Activated T-cell treated with anti-CD3 and anti-CD28 coated beads, Interleukin-2, amount 50 U/mL, for 48 hours (primary cell): ENCODE measurements around the gene NOBOX.
A peak's percentile ranks its signal among the peaks of the same experiment; 100 is the strongest.
"Not testable (repeated sequence)": the region's sequence is repeated elsewhere in the genome, so short reads cannot be mapped to it uniquely, and the experiment has no call there.

Source experiments
- DNase-seq, 2 experiments: peaks; one replicate each; pipeline ENCODE4 v3.0.0-alpha.2; 2020

Gene NOBOX

GRCh38 chr7:144391014-144391413 lies 12.5 kb downstream of the NOBOX start:
- DNase-seq: no peak

GRCh38 chr7:144390481-144390880 lies 13.0 kb downstream of the NOBOX start:
- no peak for DNase-seq

GRCh38 chr7:144388950-144389349 lies 14.5 kb downstream of the NOBOX start:
- peak in 1 of 2 experiments; percentile 2 for DNase-seq

- no peak for DNase-seq
Measured at GRCh38 chr7:144386741-144387140, 16.8 kb downstream of the NOBOX start.

GRCh38 chr7:144384555-144385245 lies 18.8 kb downstream of the NOBOX start:
- DNase-seq: peak; percentile 48 to 60

GRCh38 chr7:144384071-144384470 lies 19.4 kb downstream of the NOBOX start:
- no peak for DNase-seq

- no peak for DNase-seq
Measured at GRCh38 chr7:144379776-144380384, 23.6 kb downstream of the NOBOX start.

- no peak for DNase-seq
Measured at GRCh38 chr7:144378651-144379050, 24.8 kb downstream of the NOBOX start.

- DNase-seq: not testable (repeated sequence)
Measured at GRCh38 chr7:144369221-144369620, 34.3 kb downstream of the NOBOX start.

GRCh38 chr7:144367250-144367649 lies 36.2 kb downstream of the NOBOX start:
- not testable (repeated sequence) for DNase-seq

GRCh38 chr7:144365523-144365922 lies 38.0 kb downstream of the NOBOX start:
- DNase-seq: not testable (repeated sequence)

- DNase-seq: not testable (repeated sequence)
Measured at GRCh38 chr7:144362061-144362460, 41.4 kb downstream of the NOBOX start.

GRCh38 chr7:144356860-144357259 lies 46.6 kb downstream of the NOBOX start:
- DNase-seq: not testable (repeated sequence)

- not testable (repeated sequence) for DNase-seq
Measured at GRCh38 chr7:144356185-144356584, 47.3 kb downstream of the NOBOX start.

- not testable (repeated sequence) for DNase-seq
Measured at GRCh38 chr7:144355176-144355822, 48.2 kb downstream of the NOBOX start, which contains the start of gene ARHGEF5. Gene ARHGEF5 (plus strand): TSS chr7:144355402. CDS start chr7:144362670, 7,268 bp downstream.

- DNase-seq: not testable (repeated sequence)
Measured at GRCh38 chr7:144351667-144352066, 51.8 kb downstream of the NOBOX start.

GRCh38 chr7:144348625-144349024 lies 54.9 kb downstream of the NOBOX start:
- DNase-seq: not testable (repeated sequence)
